GM10847 (cell line): Measurements from ENCODE around the gene OAS2.

ENCODE experiments used
- POLR2A ChIP-seq: IDR thresholded peaks from 2 replicates; pipeline ENCODE4 v1.6.1; 2011; ENCODE audit not compliant: insufficient read length; ENCODE audit errors: extremely low read depth

Gene OAS2

GRCh38 chr12:112992541-112993398 is 14.5 kb downstream of the OAS2 start:
- TF ChIP-seq POLR2A: no peak

GRCh38 chr12:112995008-112995407 is 16.7 kb downstream of the OAS2 start:
- TF ChIP-seq POLR2A: no peak

DNA sequence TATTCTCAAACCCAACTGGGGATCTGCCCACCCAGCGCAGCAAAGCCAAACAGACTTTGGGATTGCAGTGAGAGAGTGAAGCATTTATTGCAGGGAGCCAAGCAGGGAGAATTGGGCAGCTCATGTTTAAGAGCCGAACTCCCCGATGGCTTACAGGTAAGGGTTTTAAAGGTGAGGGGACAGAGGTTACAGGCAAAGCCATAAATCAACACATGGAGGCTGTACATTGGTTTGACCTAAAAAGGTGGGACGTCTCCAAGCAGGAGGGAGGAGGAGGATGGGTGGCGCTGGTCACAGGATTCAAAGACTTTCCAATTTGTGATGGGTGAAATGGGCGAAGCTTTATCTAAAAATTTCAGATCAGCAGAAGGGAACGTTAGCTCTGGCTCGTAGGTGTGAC is 18.2 kb downstream of the OAS2 start:
- no peak for TF ChIP-seq POLR2A

GRCh38 chr12:112997506-112997905 is 19.2 kb downstream of the OAS2 start:
- TF ChIP-seq POLR2A: no peak

DNA sequence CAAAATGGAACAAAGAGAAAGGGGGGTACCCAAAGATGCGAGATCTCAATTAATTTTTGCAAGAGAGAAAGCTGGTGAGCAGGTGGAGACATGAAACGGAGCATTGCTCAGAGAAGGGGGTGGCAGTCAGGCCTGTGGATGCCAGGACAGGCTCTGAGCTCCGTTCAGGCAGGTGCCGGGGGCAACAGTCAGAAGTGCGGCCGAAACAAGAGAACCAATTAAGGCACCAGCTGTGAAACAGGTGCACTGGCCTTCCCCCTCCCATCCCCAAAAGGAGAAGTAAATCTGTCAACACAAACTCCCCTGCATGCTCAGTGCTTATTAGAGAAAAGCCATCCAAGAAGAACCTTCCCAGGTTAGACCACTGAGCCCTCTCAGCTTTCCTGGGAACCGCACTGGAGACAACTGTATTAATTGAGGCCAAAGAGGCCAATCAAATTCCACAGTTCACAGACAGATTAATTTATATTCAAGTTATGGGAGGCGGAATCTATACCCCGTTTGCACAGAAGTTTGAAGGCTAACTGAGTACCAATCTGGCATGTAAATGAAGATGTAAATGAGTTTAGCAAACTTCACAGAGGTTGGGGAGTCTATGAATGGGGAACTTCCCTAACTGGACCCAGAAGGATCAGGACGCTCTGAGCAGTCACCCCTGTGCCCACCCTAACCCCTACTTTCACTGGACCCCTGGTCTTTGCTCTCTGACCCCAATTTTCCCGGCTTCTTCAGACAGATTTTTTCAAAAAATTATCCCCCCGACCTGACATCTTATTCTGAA is 20.9 kb downstream of the OAS2 start:
- no peak for TF ChIP-seq POLR2A

DNA sequence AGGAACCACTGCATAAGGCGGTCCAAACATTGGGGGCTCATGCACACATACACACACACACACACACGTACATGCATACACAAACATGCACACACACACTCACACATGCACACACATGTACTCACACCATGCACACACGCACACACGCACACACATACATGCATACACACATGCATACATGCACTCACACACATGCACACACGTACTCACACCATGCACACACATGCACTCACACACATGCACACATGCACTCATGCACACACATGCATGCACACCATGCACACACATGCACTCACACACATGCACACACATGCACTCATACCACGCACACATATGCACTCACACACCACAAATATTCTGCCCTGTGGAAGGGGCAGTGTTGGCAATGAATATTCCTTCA is 22.1 kb downstream of the OAS2 start:
- TF ChIP-seq POLR2A: no peak

- no peak for TF ChIP-seq POLR2A
Observed at GRCh38 chr12:113002155-113002554, 23.8 kb downstream of the OAS2 start.

GRCh38 chr12:113002676-113003075 is 24.4 kb downstream of the OAS2 start:
- no peak for TF ChIP-seq POLR2A

- no peak for TF ChIP-seq POLR2A
Observed at GRCh38 chr12:113003636-113004035, 25.3 kb downstream of the OAS2 start.

- no peak for TF ChIP-seq POLR2A
Observed at GRCh38 chr12:113005762-113006161, 27.4 kb downstream of the OAS2 start.

- no peak for TF ChIP-seq POLR2A
Observed at GRCh38 chr12:113006206-113006605, 27.9 kb downstream of the OAS2 start.

DNA sequence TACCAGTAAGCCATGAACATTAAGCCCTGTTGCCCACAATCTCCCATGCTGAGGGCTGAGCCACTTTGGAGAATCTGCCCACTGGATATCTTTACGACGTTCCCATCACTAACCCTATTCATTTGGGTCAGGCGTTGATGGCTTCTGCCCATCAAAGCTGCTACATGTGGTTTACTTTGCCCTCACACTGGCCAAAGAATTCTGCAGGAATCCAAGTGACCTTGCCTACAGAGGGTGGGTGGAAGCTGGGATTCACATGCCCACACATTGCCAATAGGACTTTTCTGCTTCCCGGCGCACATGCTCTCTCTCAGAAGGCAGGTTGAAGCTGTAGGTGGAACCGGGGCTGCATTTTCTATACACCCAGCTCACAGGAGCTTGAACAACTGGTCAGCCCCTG is 28.3 kb downstream of the OAS2 start:
- TF ChIP-seq POLR2A: no peak

- no peak for TF ChIP-seq POLR2A
Observed at GRCh38 chr12:113007166-113007565, 28.8 kb downstream of the OAS2 start.

- no peak for TF ChIP-seq POLR2A
Observed at GRCh38 chr12:113010701-113011100, 32.4 kb downstream of the OAS2 start.

- no peak for TF ChIP-seq POLR2A
Observed at GRCh38 chr12:113014565-113014964, 36.2 kb downstream of the OAS2 start.

DNA sequence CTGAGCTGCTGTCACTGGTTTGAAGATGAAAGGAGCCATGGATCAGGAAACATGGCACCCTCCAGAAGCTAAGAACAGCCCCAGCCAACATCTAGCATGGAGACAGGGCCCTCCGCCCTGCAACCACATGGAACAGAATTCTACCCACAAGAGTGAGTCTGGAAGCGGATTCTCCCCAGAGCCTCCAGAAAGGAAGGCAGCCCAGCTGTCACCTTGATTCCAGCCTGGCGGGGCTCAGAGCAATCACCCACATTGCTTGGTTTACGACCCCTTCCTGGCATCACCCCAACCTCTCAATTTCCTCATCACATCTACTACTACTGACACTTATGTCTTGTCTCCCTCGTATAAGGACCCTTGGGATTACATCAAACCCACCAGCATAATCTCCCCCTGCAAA is 38.5 kb downstream of the OAS2 start:
- TF ChIP-seq POLR2A: no peak

- TF ChIP-seq POLR2A: no peak
Observed at GRCh38 chr12:113019025-113019424, 40.7 kb downstream of the OAS2 start.

DNA sequence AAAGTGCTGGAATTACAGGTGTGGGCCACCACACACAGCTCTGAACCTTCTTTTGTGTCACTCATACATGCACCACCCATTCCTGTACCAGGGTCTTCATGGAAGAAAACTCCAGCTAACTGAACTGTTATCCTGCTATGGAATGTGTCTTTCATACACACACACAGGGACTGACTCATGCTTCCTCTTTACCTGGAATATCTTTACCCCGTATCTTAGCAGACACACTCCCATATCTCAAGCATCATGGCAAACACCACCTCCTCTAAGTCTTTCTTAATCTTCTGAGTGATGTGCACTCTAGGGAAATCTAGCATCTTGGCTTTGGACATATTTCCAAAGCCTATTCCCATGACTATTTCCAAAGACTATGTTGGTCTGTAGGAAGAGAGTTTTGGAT is 43.2 kb downstream of the OAS2 start:
- no peak for TF ChIP-seq POLR2A
